Measurements from ENCODE around the gene SCARB1. TPM values are rescaled to one million over a fixed set of nuclear protein-coding genes. Genes with fewer than 3 reads are reported as not detected.

The SCARB1 gene
- total RNA-seq, 1 experiment from 2014 or later, result 31.3 TPM

DNA sequence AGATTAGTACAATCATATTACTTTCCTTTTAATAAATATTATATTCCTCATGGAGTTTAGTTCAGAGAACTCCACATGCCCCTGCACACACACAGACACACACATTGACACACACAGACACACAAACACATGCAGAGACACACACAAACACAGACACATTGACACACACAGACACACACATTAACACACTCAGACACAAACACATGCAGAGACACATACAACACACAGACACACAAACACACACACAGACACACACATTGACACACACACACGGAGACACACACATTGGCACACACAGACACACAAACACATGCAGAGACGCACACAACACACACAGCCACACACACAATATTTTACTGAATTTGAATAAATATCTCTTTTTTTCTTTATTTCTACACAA lies 12.5 kb upstream of the SCARB1 start:
- Mint-ChIP-seq H3K4me1 (peaks cover 5% of the 10 kb centered on the region in 2 experiments; a peak in 3 of 4 replicates), H3K4me3 (no peak overlapping the region), H3K27ac (peak overlapping the region in 1 of 3 experiments; percentile 2; a peak in 1 of 7 replicates), H3K36me3 (ENCODE audit: insufficient read depth in 1 of 3, low read depth in 3 of 3) (no peaks in the 10 kb centered on the region), H3K27me3 (ENCODE audit: low read depth) (peaks cover 8% of the 10 kb centered on the region), H3K9me3 (no peaks in the 10 kb centered on the region)
- H3K56ac ChIP-seq (ENCODE audit: insufficient read length, low read depth, low read length), result no peak overlapping the region
- no peak overlapping the region for H4K8ac ChIP-seq (replicated peaks; ENCODE audit: insufficient read length, low read depth, low read length)
- no peaks in the 10 kb centered on the region for H3K79me1 ChIP-seq (ENCODE audit: insufficient read depth, low read depth, low read length, poor library complexity, severe bottlenecking)
- H2BK5ac ChIP-seq (ENCODE audit: insufficient read length, low read length), result no peak overlapping the region
- H3K27ac ChIP-seq (ENCODE audit: insufficient read length, low read depth, low read length), result no peak overlapping the region
- H3K9ac ChIP-seq (ENCODE audit: extremely low read depth, insufficient read length, low read length), result no peak overlapping the region
- H3K23me2 ChIP-seq (ENCODE audit: insufficient read length, low read depth, low read length, poor library complexity, severe bottlenecking), result no peaks in the 10 kb centered on the region
- H3K18ac ChIP-seq (ENCODE audit: insufficient read length, low read depth, low read length), result no peak overlapping the region
- H3K4me2 ChIP-seq (ENCODE audit: insufficient read depth, insufficient read length, low read length), result no peak overlapping the region
- H4K20me1 ChIP-seq (ENCODE audit: control insufficient read depth, insufficient read depth, insufficient read length), result no peaks in the 10 kb centered on the region
- H3K4me1 ChIP-seq (ENCODE audit: insufficient read depth, low read length), result no peaks in the 10 kb centered on the region
- no peak overlapping the region for H2BK20ac ChIP-seq (ENCODE audit: low read depth, low read length, poor library complexity, severe bottlenecking)
- H2AK5ac ChIP-seq (ENCODE audit: insufficient read length, low read length), result no peak overlapping the region
- no CpG with 5 or more reads among the region's 2 CpGs for WGBS (ENCODE audit: extremely low coverage, insufficient read length, low lambda C conversion rate)
- no peak overlapping the region for H4K91ac ChIP-seq (ENCODE audit: insufficient read length, low read depth, low read length)
- H3K14ac ChIP-seq (ENCODE audit: insufficient read depth, low read length), result no peak overlapping the region
- no peak overlapping the region for H2AFZ ChIP-seq (ENCODE audit: low read length)
- no peak overlapping the region for H2BK12ac ChIP-seq (ENCODE audit: insufficient read length, low read depth, low read length)
- H2BK15ac ChIP-seq (ENCODE audit: low read depth, low read length), result no peak overlapping the region
- no peak overlapping the region for H2BK120ac ChIP-seq (ENCODE audit: low read depth, low read length, poor library complexity, severe bottlenecking)
- DNase-seq, result no peak
- H3K9me3 ChIP-seq (ENCODE audit: control insufficient read depth, low read depth, low read length), result no peaks in the 10 kb centered on the region
- no peak overlapping the region for H3K23ac ChIP-seq (ENCODE audit: insufficient read length, low read depth, low read length)
- no peak overlapping the region for H3K4ac ChIP-seq (ENCODE audit: low read depth, low read length)
- H4K5ac ChIP-seq (ENCODE audit: insufficient read length, low read depth, low read length), result peak overlapping the region; percentile 4
- no peaks in the 10 kb centered on the region for H3K79me2 ChIP-seq (ENCODE audit: insufficient read depth, low read length)
- TF ChIP-seq, protein P1, sequence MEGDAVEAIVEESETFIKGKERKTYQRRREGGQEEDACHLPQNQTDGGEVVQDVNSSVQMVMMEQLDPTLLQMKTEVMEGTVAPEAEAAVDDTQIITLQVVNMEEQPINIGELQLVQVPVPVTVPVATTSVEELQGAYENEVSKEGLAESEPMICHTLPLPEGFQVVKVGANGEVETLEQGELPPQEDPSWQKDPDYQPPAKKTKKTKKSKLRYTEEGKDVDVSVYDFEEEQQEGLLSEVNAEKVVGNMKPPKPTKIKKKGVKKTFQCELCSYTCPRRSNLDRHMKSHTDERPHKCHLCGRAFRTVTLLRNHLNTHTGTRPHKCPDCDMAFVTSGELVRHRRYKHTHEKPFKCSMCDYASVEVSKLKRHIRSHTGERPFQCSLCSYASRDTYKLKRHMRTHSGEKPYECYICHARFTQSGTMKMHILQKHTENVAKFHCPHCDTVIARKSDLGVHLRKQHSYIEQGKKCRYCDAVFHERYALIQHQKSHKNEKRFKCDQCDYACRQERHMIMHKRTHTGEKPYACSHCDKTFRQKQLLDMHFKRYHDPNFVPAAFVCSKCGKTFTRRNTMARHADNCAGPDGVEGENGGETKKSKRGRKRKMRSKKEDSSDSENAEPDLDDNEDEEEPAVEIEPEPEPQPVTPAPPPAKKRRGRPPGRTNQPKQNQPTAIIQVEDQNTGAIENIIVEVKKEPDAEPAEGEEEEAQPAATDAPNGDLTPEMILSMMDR (conservative IDR thresholded peaks at IDR 0.05), result no peak
- no peak overlapping the region for H3T11ph ChIP-seq (ENCODE audit: low read length)
- no peaks in the 10 kb centered on the region for H3K27me3 ChIP-seq (ENCODE audit: insufficient read depth, low read length)
